ENCODE data around the gene ST3GAL6.

Gene ST3GAL6

DNA sequence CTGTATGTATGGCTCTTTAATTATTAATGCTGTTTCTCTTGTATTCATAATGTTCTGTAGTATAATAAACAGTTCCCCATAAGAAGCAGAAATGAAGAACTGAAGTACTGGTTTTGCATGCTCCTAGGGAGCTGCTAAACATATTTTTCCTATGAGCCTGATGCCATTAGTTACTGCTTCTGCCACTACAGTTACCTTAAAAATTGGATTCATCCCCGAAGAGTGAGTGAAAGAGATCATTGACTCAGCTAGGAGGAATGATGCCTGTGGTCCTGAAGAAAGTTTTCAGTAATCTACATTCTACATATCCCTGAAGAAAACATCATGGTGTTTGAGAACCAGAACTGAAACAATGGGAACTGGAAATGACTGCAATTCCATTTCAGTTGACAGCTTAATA lies 37.1 kb upstream of the ST3GAL6 start:
- TF ChIP-seq, protein P1, sequence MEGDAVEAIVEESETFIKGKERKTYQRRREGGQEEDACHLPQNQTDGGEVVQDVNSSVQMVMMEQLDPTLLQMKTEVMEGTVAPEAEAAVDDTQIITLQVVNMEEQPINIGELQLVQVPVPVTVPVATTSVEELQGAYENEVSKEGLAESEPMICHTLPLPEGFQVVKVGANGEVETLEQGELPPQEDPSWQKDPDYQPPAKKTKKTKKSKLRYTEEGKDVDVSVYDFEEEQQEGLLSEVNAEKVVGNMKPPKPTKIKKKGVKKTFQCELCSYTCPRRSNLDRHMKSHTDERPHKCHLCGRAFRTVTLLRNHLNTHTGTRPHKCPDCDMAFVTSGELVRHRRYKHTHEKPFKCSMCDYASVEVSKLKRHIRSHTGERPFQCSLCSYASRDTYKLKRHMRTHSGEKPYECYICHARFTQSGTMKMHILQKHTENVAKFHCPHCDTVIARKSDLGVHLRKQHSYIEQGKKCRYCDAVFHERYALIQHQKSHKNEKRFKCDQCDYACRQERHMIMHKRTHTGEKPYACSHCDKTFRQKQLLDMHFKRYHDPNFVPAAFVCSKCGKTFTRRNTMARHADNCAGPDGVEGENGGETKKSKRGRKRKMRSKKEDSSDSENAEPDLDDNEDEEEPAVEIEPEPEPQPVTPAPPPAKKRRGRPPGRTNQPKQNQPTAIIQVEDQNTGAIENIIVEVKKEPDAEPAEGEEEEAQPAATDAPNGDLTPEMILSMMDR (IDR thresholded peaks at IDR 0.05; ENCODE audit: low read depth, low read length), result no peak
- H3K4me3 ChIP-seq (ENCODE audit: low read depth, low read length), result no peak overlapping the region

DNA sequence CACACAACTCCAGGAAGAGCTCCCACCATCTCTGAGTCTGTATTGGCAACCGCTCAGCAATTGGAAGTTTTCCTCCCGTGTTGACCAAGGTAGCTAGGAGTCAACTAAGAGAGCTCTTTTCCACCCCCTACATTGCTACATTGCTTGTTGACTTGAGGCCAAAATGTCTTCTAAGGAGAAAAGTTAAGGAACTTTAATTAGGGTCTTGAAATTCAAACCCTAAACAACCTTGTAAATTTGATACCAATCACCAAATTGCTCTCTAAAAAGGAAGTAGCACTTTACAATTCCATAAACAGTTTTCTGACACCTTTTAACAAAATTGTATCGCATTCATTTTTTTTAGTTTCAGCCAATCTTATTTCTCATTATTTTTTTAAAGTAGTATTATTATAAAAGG lies 35.5 kb upstream of the ST3GAL6 start:
- TF ChIP-seq, protein P1 (IDR thresholded peaks at IDR 0.05; ENCODE audit: low read depth, low read length), result no peak
- no peak overlapping the region for H3K4me3 ChIP-seq (ENCODE audit: low read depth, low read length)

DNA sequence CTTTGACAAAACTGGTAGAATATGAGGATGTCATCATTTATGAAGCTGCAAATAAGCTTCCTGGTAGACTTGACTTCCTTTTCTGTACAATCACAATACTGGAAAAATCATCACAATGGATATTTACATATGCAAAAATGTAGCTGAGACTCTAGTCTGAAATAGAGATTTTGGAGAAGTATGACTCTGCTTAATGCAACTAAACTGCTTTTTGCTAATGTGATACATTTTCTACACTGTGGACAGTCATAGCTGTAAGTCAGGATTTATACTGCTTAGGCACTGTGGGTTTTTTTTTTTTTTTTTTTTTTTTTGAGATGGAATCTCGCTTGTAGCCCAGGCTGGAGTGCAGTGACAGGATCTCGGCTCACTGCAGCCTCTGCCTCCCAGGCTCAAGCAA lies 34.5 kb upstream of the ST3GAL6 start:
- TF ChIP-seq, protein P1 (IDR thresholded peaks at IDR 0.05; ENCODE audit: low read depth, low read length), result no peak
- H3K4me3 ChIP-seq (ENCODE audit: low read depth, low read length), result no peak overlapping the region

DNA sequence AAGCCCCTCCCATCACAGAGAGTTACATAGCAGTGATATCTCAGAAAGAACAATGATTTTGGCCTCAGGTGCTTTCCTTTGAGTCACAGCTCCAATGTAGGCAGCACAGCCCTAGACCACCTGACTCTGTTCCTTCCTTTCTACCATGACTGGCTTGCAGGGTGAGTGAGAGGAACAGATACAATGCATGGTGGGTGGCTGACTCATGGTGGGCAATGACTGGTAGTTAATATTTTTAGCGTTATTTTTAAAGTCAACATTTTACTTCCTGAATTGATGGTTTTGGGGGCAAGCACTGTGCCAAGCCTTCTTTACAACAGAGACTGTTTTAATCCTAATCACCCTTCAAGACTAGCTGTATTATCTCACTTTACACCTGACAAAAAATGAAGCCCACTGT lies 32.8 kb upstream of the ST3GAL6 start:
- no peak overlapping the region for H3K4me3 ChIP-seq (ENCODE audit: low read depth, low read length)
- TF ChIP-seq, protein P1 (IDR thresholded peaks at IDR 0.05; ENCODE audit: low read depth, low read length), result no peak

DNA sequence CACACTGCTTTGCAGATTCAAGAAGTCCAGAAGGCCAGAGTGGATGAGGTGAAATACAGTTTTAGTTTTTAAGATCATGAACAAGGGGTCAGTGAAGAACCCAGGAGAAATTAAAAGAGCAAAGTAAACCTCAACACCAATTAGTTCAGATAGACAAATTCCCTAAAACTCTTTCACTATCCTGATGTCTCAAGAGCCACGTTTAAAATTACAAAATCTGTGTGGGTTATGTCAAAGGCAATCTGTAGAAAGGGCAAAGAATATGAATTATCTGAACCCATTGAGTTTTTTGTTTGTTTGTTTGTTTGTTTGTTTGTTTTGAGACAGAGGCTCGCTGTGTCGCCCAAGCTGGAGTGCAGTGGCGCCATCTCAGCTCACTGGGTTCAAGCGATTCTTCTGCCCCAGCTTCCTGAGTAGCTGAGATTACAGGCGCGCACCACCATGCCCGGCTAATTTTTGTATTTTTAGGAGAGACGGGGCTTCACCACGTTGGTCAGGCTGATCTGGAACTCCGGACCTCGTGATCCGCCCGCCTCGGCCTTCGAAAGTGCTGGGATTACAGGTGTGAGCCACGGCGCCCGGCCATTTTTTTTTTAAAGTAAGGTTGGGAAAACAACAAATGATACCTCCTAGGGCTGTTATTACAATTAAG lies 32.1 kb upstream of the ST3GAL6 start:
- TF ChIP-seq, protein P1 (IDR thresholded peaks at IDR 0.05; ENCODE audit: low read depth, low read length), result no peak
- no peak overlapping the region for H3K4me3 ChIP-seq (ENCODE audit: low read depth, low read length)

DNA sequence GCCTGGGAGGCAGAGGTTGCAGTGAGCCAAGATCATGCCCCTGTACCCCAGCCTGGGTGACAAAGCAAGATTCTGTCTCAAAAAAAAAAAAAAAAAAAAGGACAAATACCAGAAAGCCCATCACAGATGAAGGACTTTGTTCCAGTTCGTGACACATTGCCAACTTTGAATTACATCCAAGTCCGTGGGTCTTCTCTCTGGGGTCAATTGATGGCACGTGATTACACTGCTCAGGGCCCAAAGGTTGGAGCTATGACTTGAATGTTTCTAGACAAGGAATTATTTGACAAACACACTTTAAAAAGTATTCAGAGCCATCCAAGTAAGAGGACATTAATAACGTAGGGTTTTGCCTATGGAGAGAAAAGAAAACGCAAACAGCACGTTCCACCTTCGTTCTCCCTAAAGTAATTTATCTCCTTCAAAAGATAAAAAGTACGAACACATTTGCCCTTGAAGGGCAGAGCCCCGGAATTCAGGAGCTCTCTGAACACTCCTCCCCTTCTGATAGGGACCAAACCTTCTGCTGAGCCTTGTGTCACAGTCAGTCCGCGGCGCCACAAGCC lies 31.3 kb upstream of the ST3GAL6 start:
- peak overlapping the region; percentile 69 for H3K4me3 ChIP-seq (ENCODE audit: low read depth, low read length)
- TF ChIP-seq, protein P1 (IDR thresholded peaks at IDR 0.05; ENCODE audit: low read depth, low read length), result no peak

DNA sequence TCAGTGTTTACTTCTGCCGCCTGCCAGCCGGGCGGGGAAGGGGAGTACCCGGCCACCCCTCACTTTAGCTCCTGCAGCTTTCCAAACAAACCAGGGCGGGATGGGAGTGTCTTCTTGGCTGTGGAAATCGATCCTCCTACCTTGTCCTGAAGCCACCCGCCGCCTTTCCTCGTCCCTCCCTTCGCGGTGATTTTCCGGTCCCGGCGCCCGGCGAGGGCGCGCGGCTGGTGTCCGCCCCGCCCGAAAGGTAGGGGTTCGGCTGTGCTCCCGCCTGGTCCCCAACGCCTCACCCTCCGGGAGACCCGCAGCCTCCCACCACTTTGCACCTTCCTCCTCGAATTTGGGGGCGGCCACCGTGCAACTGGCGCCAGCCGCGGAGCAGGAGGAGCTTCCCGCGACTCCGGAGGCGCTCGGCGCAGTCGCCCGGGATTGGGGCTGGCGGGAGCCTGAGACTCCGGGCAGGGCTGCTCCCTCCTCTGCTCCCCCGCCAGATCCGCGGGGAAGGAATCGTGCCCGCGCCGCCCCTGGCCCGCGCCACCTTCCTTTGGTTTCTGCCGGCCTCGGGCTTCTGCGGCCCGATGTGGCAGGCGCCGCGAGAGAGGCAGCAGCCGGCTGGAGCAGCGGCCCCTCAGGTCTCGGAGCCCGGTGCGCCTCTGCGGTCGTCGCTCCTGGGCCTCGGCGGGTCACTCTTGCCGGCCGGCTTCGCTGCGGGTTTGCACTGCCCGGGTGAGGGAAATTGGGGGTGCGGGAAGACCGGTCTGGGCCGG lies 30.7 kb upstream of the ST3GAL6 start:
- TF ChIP-seq, protein P1 (IDR thresholded peaks at IDR 0.05; ENCODE audit: low read depth, low read length), result no peak
- H3K4me3 ChIP-seq (ENCODE audit: low read depth, low read length), result peak overlapping the region; percentile 69
